Activated CD4-positive, alpha-beta T cell treated with anti-CD3 and anti-CD28 coated beads for 48 hours (primary cell): ENCODE measurements around the gene EPN2.
"Not testable (repeated sequence)": the region's sequence is repeated elsewhere in the genome, so short reads cannot be mapped to it uniquely, and the experiment has no call there.

Experiments used
- DNase-seq: peaks from one replicate; pipeline ENCODE4 v3.0.0-alpha.2; 2020

The EPN2 gene

GRCh38 chr17:19347323-19348080, 110.3 kb downstream of the EPN2 start:
- DNase-seq = no peak

DNA sequence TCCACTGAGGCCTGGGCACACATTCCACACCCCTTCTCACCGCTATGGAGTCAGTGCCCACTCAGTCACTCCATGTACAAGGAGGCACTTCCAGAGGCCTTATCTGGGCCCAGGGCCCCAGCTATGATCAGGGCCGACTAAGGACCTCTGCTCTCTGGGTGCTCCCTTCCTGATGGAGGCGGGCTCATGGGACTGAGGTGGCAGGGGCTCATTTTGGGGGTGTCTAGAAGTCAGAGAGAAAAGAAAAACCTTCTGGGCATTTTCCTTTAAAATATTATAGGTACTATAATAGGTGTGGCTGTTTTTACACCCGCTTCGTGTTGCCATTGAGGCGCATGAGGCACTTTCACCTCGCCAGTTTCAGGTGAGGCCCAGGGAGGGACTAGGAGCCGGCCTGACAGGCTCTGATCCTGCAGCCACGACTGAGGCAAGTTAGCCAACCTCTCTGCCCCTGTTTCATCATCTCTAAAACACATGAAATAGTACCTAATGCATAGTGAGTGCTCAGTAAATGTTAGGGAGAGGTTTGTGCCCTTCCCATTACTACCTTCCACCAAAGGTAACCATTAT, 111.0 kb downstream of the EPN2 start:
- no peak for DNase-seq

GRCh38 chr17:19348806-19349205, 111.6 kb downstream of the EPN2 start:
- no peak for DNase-seq

DNA sequence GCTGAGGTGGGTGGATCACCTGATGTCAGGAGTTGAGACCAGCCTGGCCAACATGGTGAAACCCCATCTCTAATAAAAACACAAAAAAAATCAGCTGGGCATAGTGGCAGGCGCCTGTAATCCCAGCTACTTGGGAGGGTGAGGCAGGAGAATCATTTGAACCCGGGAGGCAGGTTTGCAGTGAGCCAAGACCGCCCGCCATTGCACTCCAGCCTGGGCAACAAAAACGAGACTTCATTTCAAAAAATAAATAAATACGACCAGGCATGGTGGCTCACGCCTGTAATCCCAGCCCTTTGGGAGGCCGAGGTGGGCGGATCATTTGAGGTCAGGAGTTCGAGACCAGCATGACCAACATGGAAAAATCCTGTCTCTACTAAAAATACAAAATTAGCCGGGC, 116.2 kb downstream of the EPN2 start:
- not testable (repeated sequence) for DNase-seq

GRCh38 chr17:19354748-19355147, 117.6 kb downstream of the EPN2 start:
- no peak for DNase-seq

GRCh38 chr17:19357351-19357750, 120.2 kb downstream of the EPN2 start:
- no peak for DNase-seq

DNA sequence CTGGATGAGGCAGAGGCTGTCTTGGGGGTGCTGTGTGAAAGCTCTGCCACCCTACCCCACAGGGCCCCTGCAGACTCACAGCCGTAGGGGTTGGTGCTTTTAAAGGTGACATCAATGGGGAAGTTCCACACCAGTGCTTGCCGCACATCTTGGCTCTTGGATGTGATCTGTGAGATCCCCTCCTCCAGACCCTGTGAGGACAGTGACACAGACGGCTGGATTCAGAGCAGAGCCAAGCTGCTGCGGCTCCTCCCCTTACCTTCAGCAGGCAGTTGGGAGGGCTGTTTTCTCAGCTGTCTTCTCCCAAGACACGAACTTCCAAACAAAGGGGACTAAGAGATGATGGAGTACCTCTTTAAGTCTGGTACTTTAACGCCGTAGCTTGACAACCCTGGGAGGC, 120.6 kb downstream of the EPN2 start:
- DNase-seq = no peak

- no peak for DNase-seq
Measured at GRCh38 chr17:19359151-19359550, 122.0 kb downstream of the EPN2 start.

- DNase-seq = no peak
Measured at GRCh38 chr17:19359856-19360255, 122.7 kb downstream of the EPN2 start.

DNA sequence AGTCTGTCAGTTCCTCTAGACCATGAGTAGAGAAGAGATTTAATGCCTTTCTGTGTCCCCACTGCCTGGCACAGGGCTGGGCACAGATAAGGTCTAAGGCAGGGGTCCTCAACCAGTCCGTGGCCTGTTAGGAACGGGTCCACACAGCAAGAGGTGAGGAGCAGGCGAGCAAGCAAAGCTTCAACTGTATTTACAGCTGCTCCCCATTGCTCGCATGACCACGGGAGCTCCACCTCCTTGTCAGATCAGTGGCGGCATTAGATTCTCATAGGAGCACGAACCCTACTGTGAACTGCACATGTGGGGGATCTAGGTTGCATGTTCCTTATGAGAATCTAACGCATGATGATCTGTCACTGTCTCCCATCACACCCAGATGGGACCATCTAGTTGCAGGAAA, 123.6 kb downstream of the EPN2 start:
- no peak for DNase-seq

DNA sequence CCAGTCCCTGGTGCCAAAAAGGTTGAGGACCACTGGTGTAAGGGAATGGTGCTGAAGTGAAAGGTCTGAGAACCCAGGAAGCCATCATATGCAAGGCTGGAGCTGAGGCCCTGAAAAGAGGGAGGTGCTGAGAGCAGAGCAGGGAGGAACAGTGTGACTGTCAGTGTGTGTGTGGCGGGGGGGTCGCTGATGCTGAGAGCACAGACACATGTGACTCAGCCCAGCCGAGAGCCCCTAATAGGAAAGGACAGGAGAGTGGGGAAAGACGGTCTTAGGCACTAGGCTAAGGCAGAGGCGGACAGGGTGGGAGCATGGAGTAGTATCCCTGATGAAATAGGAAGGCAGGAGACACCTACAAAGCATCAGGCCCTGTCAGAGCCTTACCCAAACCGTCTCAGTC, 124.2 kb downstream of the EPN2 start:
- DNase-seq = no peak

DNA sequence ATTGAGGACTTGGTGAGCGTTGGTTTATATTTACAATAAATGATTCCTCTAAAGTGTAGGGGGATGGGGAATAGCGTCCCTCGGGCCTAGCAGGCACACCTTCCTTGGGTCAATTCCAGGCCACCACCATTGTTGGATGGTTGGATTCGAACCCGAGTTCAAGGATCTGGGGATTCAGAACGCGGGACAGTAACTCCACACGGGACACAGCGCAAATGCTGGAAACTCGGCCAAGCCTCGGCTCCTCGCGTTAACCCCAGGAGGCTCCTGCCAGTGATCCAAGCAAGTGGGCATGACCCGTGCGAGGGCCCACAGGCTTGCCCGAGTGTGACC, 124.7 kb downstream of the EPN2 start:
- no peak for DNase-seq

DNA sequence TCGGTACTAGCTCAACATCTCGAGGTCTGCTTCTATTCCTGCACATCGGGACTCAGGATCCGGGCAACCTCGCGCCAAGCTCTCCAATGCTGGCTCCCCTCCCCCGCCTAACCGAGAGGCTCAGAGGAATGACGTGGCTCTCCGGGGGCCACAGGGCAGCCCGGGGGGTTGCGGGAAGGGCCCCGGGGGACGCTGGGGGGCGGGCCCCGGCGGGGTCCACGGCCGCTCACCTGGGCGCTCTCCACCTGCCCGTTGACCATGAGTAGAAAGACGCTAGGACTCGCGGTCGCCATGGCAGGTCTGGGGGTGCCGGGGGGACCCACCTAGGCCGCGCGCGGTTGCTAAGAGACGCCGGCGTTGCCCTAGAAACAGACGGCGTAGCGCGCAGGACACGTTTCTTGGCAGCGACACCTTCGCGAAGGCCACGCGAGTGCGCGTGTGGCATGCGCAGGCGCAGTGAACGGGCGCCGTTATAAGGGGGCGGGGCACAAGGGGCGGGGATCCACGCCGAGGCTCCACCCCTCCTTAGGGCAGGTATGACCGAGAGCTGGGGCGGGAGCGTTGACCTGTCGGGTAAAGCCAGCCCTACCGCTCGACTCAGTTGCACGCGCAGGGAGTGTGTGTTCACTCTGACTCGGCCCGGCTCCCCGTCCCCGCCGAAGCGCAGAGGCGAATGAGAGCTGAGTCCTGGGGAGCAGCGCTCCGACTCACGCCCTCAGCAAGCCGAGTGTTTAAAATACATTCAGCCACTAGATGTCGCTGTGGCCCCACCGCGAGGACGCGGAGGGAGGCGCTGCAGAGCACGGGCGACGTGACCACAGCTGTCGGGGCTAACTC, 125.3 kb downstream of the EPN2 start, which contains the start of gene B9D1:
TSS of gene B9D1 (minus strand) at position 447 of the 837 bp plus-strand sequence. CDS start at position 293, 154 bp downstream.
- DNase-seq = peak; percentile 93

DNA sequence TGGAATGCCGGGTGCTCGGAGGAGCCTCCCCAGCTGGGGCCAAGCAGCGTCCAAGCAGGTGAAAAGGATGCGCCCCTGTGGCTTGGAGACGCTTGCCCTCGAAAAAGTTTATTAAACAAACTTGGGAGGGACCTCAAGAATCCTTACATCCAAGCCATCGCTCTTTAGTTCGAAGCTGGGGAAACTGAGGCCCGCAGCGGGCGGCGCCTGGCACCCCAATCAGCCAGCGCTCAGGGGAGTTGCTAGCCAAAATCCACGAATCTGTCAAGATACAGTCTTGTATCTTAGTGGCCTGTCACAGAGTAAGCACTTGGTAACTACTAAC, 125.9 kb downstream of the EPN2 start:
- no peak for DNase-seq

DNA sequence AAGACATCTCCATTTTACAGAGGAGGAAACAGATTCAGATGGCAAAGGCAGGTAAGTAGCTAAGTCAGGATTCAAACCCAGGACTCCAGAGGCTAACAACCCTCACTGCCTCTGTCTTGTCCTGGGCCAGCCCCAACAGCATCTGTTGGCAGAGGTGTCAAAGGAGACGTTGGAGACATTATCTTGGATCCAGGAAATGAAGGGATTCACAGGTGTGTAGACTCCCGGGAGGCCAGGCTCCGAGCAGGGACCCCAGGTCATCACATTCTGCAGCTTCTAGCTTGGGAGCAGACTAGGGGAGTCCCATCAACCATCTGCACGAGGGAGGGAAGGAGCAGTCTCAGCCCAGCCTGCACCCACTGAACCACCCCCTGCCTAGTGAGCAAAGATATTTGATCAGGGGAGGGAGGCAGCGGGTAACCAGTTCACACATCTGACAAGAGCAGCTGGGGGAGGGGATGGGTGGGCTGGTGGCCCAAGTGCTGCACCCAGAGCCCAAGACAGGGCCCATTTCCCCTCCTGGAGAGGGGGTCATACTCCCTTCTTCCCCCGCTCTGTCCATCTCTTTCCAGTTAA, 126.4 kb downstream of the EPN2 start:
- DNase-seq = no peak

GRCh38 chr17:19364699-19365498, 127.7 kb downstream of the EPN2 start:
- no peak for DNase-seq

DNA sequence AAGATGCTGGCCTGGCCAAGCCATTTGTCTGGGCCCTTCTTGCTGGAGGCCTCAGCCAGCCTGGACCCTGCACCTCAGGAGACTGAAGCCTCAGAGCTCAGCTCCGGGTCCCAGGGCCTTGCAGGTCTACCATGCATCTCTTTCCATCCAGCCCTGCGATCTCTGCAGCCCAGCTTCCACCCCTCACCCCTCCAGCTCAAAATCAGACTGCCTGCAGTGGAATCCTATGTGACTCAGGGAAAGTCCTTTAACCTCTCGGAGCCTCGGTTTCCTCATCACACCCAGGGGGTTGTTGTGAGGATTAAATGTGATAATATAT, 128.3 kb downstream of the EPN2 start:
- DNase-seq = no peak

DNA sequence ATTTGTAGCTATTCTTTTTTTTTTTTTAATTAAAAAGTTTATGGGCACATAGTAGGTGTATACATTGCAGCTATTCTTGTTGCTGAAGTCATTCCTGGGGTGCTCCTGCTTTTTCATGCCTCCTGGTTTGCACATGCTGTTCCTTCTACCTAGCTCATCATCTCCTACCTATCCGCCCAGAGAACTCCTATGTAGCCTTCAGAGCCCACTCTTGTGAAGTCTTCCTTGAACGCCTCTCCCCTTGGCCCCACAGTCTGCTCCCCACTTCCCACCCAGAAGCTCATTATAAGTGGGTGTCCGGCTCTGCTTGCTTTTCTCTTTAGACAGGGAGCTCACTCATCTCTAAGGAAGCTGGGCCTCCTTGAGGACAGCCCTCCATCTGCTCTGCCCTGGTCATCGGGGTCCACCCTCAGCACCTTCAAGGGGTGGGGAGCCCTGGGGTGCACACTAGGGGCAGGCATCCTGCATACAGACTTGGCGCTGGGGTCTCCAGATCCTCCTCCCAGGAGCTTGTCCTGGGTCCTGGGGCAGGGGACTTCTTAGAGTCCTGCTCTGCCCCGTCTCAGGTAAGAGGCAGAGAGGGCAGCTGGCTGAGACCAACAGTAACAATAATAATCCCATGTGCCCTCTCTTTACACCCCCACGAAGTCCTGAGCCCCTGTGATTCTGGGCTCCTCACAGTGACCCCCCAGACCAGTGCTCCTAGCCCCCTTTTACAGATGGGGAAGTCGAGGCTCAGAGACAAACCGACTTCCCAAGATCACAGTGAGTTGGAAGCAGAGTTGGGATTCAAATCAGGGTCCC, 128.9 kb downstream of the EPN2 start:
- no peak for DNase-seq

- DNase-seq = no peak
Measured at GRCh38 chr17:19366637-19366972, 129.4 kb downstream of the EPN2 start.

- no peak for DNase-seq
Measured at GRCh38 chr17:19368229-19368628, 131.1 kb downstream of the EPN2 start.

DNA sequence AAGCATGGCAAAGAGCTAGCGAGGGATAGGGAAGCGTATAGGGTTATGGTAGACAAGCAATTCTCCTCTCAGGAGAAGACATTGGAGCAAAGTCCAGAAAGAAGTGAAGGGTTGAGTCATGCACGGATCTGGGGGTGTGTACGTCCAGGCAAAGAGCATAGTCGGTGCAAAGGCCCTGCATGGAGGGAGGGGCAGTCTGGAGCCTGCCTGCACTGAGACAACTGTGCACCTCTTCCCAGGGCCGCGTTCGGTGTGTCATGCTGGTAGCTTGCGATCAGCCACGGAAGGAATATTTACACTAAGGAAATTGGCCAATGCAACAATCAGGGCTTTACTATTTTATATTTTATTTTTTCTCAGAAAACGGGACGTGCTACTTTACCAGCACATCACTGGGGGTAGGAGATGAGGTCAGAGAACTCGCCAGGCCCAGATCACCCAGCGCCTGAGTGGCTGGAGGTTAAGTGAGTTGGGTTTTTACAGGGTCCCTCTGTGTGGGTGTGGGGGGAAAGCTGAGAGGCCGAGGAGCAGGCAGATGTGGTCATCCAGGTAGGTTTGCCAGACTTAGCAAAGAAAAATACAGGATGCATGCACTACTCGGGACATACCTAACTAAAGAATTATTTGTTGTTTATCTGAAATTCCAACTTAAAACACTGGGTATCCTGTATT, 132.1 kb downstream of the EPN2 start:
- DNase-seq = no peak
